Lower lobe of right lung (tissue), 2 donors: Measurements from ENCODE around the gene KTN1. TPM values are rescaled to one million over a fixed set of nuclear protein-coding genes. Genes with fewer than 3 reads are reported as not detected.

Source experiments
- ATAC-seq, 2 donors: fragments of 200-7000 bp; cut with Tn5 transposase; one replicate each; pipeline ENCODE4 v1.9.1; 2020 to 2022; ENCODE audit warnings: mild to moderate bottlenecking in 2 of 2, moderate library complexity in 2 of 2
- DNase-seq: peaks from one replicate; pipeline ENCODE4 v3.0.0-alpha.2; 2020
- H3K27ac ChIP-seq: fragments of 200-600 bp; one replicate; pipeline ENCODE4 v1.8.0; 2022
- H3K27me3 ChIP-seq: fragments of 200-600 bp; one replicate; pipeline ENCODE4 v1.8.0; 2022; ENCODE audit warnings: low read depth
- H3K36me3 ChIP-seq: fragments of 200-600 bp; one replicate; pipeline ENCODE4 v1.8.0; 2022; ENCODE audit warnings: mild to moderate bottlenecking
- H3K4me1 ChIP-seq: fragments of 200-600 bp; one replicate; pipeline ENCODE4 v1.8.0; 2022
- H3K4me3 ChIP-seq: fragments of 200-600 bp; one replicate; pipeline ENCODE4 v1.8.0; 2022; ENCODE audit warnings: mild to moderate bottlenecking
- H3K9me3 ChIP-seq: fragments of 200-600 bp; one replicate; pipeline ENCODE4 v1.8.0; 2022
- CTCF ChIP-seq: fragments of 200-600 bp; IDR thresholded peaks from one replicate; pipeline ENCODE4 v1.8.0; 2022; ENCODE audit warnings: antibody characterized with exemption, mild to moderate bottlenecking
- intact Hi-C: fragments of 100-400 bp; cut with DNase I; formaldehyde crosslinking; loops from one replicate; pipeline ENCODE4 v1.11.0; 2022
- total RNA-seq: library from RNA; stranded (reverse); fragmentation: NEBNext Ultra II Directional; extraction: Animal tissue kit (Norgen Biotek cat#: 25700); gene quantifications from one replicate; pipeline ENCODE4 v1.2.1, GENCODE V29; 2021
- donor health status: DM: no; HTN: yes; CAD: no; lungs with severe emphysema.

The KTN1 gene
- total RNA-seq, 1 donor from 2014 or later = 164 TPM

GRCh38 chr14:55650992-55651391, 71.0 kb downstream of the KTN1 start:
- Histone ChIP-seq H3K4me1 (no peaks in the 10 kb centered on the region), H3K9me3 (no peaks in the 10 kb centered on the region), H3K36me3 (peaks cover 88% of the 10 kb centered on the region), H3K27ac (no peak overlapping the region), H3K4me3 (no peak overlapping the region), H3K27me3 (no peaks in the 10 kb centered on the region)
- no peak for TF ChIP-seq CTCF
- no peak for ATAC-seq
- intact Hi-C loops = no loop called here
- no peak for DNase-seq

- no peak overlapping the region for H3K27ac ChIP-seq
- H3K4me3 ChIP-seq = no peak overlapping the region
- peaks cover 98% of the 10 kb centered on the region for H3K36me3 ChIP-seq
- TF ChIP-seq CTCF = no peak
- DNase-seq = no peak
- H3K27me3 ChIP-seq = no peaks in the 10 kb centered on the region
- intact Hi-C loops = no loop called here
- no peaks in the 10 kb centered on the region for H3K9me3 ChIP-seq
- H3K4me1 ChIP-seq = no peaks in the 10 kb centered on the region
- no peak for ATAC-seq
Measured at GRCh38 chr14:55654243-55654642, 74.2 kb downstream of the KTN1 start.

GRCh38 chr14:55661029-55661428, 81.0 kb downstream of the KTN1 start:
- Histone ChIP-seq H3K4me3 (no peak overlapping the region), H3K27me3 (no peaks in the 10 kb centered on the region), H3K36me3 (peaks cover 89% of the 10 kb centered on the region), H3K27ac (no peak overlapping the region), H3K9me3 (no peaks in the 10 kb centered on the region), H3K4me1 (no peaks in the 10 kb centered on the region)
- ATAC-seq = no peak
- no peak for DNase-seq
- TF ChIP-seq CTCF = no peak
- intact Hi-C loops = no loop called here

- no peak for TF ChIP-seq CTCF
- Histone ChIP-seq H3K36me3 (peaks cover 76% of the 10 kb centered on the region), H3K4me3 (no peak overlapping the region), H3K9me3 (no peaks in the 10 kb centered on the region), H3K27me3 (no peaks in the 10 kb centered on the region), H3K27ac (no peak overlapping the region), H3K4me1 (no peaks in the 10 kb centered on the region)
- DNase-seq (no peak), ATAC-seq (no peak)
- intact Hi-C loops = no loop called here
Measured at GRCh38 chr14:55662752-55663151, 82.7 kb downstream of the KTN1 start.

- ATAC-seq (no peak), DNase-seq (no peak)
- TF ChIP-seq CTCF = no peak
- intact Hi-C loops = no loop called here
- Histone ChIP-seq H3K36me3 (peaks cover 65% of the 10 kb centered on the region), H3K27ac (no peak overlapping the region), H3K4me3 (no peak overlapping the region), H3K9me3 (no peaks in the 10 kb centered on the region), H3K4me1 (no peaks in the 10 kb centered on the region), H3K27me3 (no peaks in the 10 kb centered on the region)
Measured at GRCh38 chr14:55665067-55665675, 85.2 kb downstream of the KTN1 start.
